Measurements from ENCODE around the gene ANKRD18A. TPM values are rescaled to one million over a fixed set of nuclear protein-coding genes. Genes with fewer than 3 reads are reported as not detected.
A peak's percentile ranks its signal among the peaks of the same experiment; 100 is the strongest.
"Not testable (repeated sequence)": the region's sequence is repeated elsewhere in the genome, so short reads cannot be mapped to it uniquely, and the experiment has no call there.

The ANKRD18A gene
- total RNA-seq, 2 donors from 2014 or later, result 5.7 to 16.0 TPM

GRCh38 chr9:38641985-38642864 is 21.8 kb upstream of the ANKRD18A start:
- H3K4me3 Mint-ChIP-seq, result no peak overlapping the region

GRCh38 chr9:38641142-38641541 is 20.7 kb upstream of the ANKRD18A start:
- no peak overlapping the region for H3K4me3 Mint-ChIP-seq
- no peak for ATAC-seq (replicated peaks)
- no peaks in the 10 kb centered on the region for H3K4me1 Mint-ChIP-seq
- H3K27me3 Mint-ChIP-seq, result no peaks in the 10 kb centered on the region
- no peaks in the 10 kb centered on the region for H3K36me3 Mint-ChIP-seq (ENCODE audit: low read depth)
- no peak overlapping the region for H3K27ac Mint-ChIP-seq
- no peaks in the 10 kb centered on the region for H3K9me3 Mint-ChIP-seq

More at GRCh38 chr9:38641985-38642864, 21.8 kb upstream of the ANKRD18A start:
- Mint-ChIP-seq H3K27ac (no peak overlapping the region), H3K4me1 (no peaks in the 10 kb centered on the region), H3K36me3 (ENCODE audit: low read depth) (no peaks in the 10 kb centered on the region), H3K9me3 (no peaks in the 10 kb centered on the region), H3K27me3 (no peaks in the 10 kb centered on the region)
- no peak for ATAC-seq (replicated peaks)

GRCh38 chr9:38639577-38639940 is 19.2 kb upstream of the ANKRD18A start:
- Mint-ChIP-seq H3K27me3 (no peaks in the 10 kb centered on the region), H3K4me1 (no peaks in the 10 kb centered on the region), H3K9me3 (no peaks in the 10 kb centered on the region), H3K4me3 (no peak overlapping the region), H3K36me3 (ENCODE audit: low read depth) (no peaks in the 10 kb centered on the region), H3K27ac (no peak overlapping the region)
- ATAC-seq (replicated peaks), result no peak

GRCh38 chr9:38638881-38639576 is 18.6 kb upstream of the ANKRD18A start:
- no peak overlapping the region for H3K4me3 Mint-ChIP-seq

GRCh38 chr9:38634315-38634714 is 13.9 kb upstream of the ANKRD18A start:
- no peak for ATAC-seq (replicated peaks)
- Mint-ChIP-seq H3K4me1 (no peaks in the 10 kb centered on the region), H3K36me3 (ENCODE audit: low read depth) (no peaks in the 10 kb centered on the region), H3K27ac (no peak overlapping the region), H3K27me3 (no peaks in the 10 kb centered on the region), H3K9me3 (no peaks in the 10 kb centered on the region), H3K4me3 (no peak overlapping the region)

More at GRCh38 chr9:38638881-38639576, 18.6 kb upstream of the ANKRD18A start:
- Mint-ChIP-seq H3K4me1 (no peaks in the 10 kb centered on the region), H3K36me3 (ENCODE audit: low read depth) (no peaks in the 10 kb centered on the region), H3K27ac (no peak overlapping the region), H3K9me3 (no peaks in the 10 kb centered on the region), H3K27me3 (no peaks in the 10 kb centered on the region)
- no peak for ATAC-seq (replicated peaks)

- ATAC-seq (replicated peaks), result no peak
- H3K27me3 Mint-ChIP-seq, result no peaks in the 10 kb centered on the region
- no peak overlapping the region for H3K4me3 Mint-ChIP-seq
- no peaks in the 10 kb centered on the region for H3K9me3 Mint-ChIP-seq
- H3K4me1 Mint-ChIP-seq, result no peaks in the 10 kb centered on the region
- H3K27ac Mint-ChIP-seq, result no peak overlapping the region
- H3K36me3 Mint-ChIP-seq (ENCODE audit: low read depth), result no peaks in the 10 kb centered on the region
Measured at GRCh38 chr9:38629511-38629910, 9.1 kb upstream of the ANKRD18A start.

- no peaks in the 10 kb centered on the region for H3K36me3 Mint-ChIP-seq (ENCODE audit: low read depth)
- no peak for ATAC-seq (replicated peaks)
- H3K9me3 Mint-ChIP-seq, result no peaks in the 10 kb centered on the region
Measured at GRCh38 chr9:38626006-38626405, 5.6 kb upstream of the ANKRD18A start.

GRCh38 chr9:38622951-38623350 is 2.6 kb upstream of the ANKRD18A start:
- no peak for ATAC-seq (replicated peaks)
- H3K4me3 Mint-ChIP-seq, result peak overlapping the region; percentile 88
- peaks cover 6% of the 10 kb centered on the region for H3K4me1 Mint-ChIP-seq
- H3K36me3 Mint-ChIP-seq (ENCODE audit: low read depth), result no peaks in the 10 kb centered on the region
- no peak overlapping the region for H3K27ac Mint-ChIP-seq
- H3K9me3 Mint-ChIP-seq, result no peaks in the 10 kb centered on the region
- H3K27me3 Mint-ChIP-seq, result peaks cover 4% of the 10 kb centered on the region

More at GRCh38 chr9:38626006-38626405, 5.6 kb upstream of the ANKRD18A start:
- peaks cover 4% of the 10 kb centered on the region for H3K27me3 Mint-ChIP-seq
- peaks cover 6% of the 10 kb centered on the region for H3K4me1 Mint-ChIP-seq
- no peak overlapping the region for H3K4me3 Mint-ChIP-seq
- no peak overlapping the region for H3K27ac Mint-ChIP-seq

- no peak for ATAC-seq (replicated peaks)
- Mint-ChIP-seq H3K27me3 (peaks cover 4% of the 10 kb centered on the region), H3K27ac (no peak overlapping the region), H3K36me3 (ENCODE audit: low read depth) (no peaks in the 10 kb centered on the region), H3K4me1 (peaks cover 6% of the 10 kb centered on the region), H3K9me3 (no peaks in the 10 kb centered on the region), H3K4me3 (peak overlapping the region; percentile 88)
Measured at GRCh38 chr9:38622288-38622674, 1.9 kb upstream of the ANKRD18A start.

- peak overlapping the region; percentile 88 for H3K4me3 Mint-ChIP-seq
- peaks cover 6% of the 10 kb centered on the region for H3K4me1 Mint-ChIP-seq
- peaks cover 4% of the 10 kb centered on the region for H3K27me3 Mint-ChIP-seq
- H3K27ac Mint-ChIP-seq, result no peak overlapping the region
- H3K9me3 Mint-ChIP-seq, result no peaks in the 10 kb centered on the region
- ATAC-seq (replicated peaks), result peak; percentile 39
- H3K36me3 Mint-ChIP-seq (ENCODE audit: low read depth), result no peaks in the 10 kb centered on the region
Measured at GRCh38 chr9:38621434-38622287, 1.3 kb upstream of the ANKRD18A start.

- Mint-ChIP-seq H3K27ac (peak overlapping the region; percentile 87), H3K4me1 (peaks cover 6% of the 10 kb centered on the region), H3K4me3 (peak overlapping the region; percentile 88), H3K27me3 (peaks cover 4% of the 10 kb centered on the region), H3K36me3 (ENCODE audit: low read depth) (peaks cover 5% of the 10 kb centered on the region), H3K9me3 (no peaks in the 10 kb centered on the region)
- peak; percentile 6 for ATAC-seq (replicated peaks)
Measured at GRCh38 chr9:38619556-38620447, 594 bp downstream of the ANKRD18A start.

- H3K9me3 Mint-ChIP-seq; H3K4me3 Mint-ChIP-seq; ATAC-seq (replicated peaks); H3K4me1 Mint-ChIP-seq; H3K27me3 Mint-ChIP-seq; H3K27ac Mint-ChIP-seq: not testable (repeated sequence)
- H3K36me3 Mint-ChIP-seq (ENCODE audit: low read depth), result peaks cover 39% of the 10 kb centered on the region
Measured at GRCh38 chr9:38598029-38598745, 22.2 kb downstream of the ANKRD18A start.

- Mint-ChIP-seq H3K27ac (peak overlapping the region; percentile 40), H3K36me3 (ENCODE audit: low read depth) (peaks cover 26% of the 10 kb centered on the region)
- ATAC-seq (replicated peaks); H3K4me3 Mint-ChIP-seq; H3K4me1 Mint-ChIP-seq; H3K9me3 Mint-ChIP-seq; H3K27me3 Mint-ChIP-seq: not testable (repeated sequence)
Measured at GRCh38 chr9:38595117-38595516, 25.3 kb downstream of the ANKRD18A start.
